HG03558 (cell line): ENCODE results near the gene SSU72.
"Not testable (repeated sequence)": the region's sequence is repeated elsewhere in the genome, so short reads cannot be mapped to it uniquely, and the experiment has no call there.

Source experiments
- ATAC-seq: cut with Tn5 transposase; IDR thresholded peaks from one replicate; pipeline ENCODE4 v1.9.1; 2021; ENCODE audit warnings: moderate number of reproducible peaks; ENCODE audit not compliant: unreplicated experiment; ENCODE audit errors: extremely low read depth

SSU72 gene

DNA sequence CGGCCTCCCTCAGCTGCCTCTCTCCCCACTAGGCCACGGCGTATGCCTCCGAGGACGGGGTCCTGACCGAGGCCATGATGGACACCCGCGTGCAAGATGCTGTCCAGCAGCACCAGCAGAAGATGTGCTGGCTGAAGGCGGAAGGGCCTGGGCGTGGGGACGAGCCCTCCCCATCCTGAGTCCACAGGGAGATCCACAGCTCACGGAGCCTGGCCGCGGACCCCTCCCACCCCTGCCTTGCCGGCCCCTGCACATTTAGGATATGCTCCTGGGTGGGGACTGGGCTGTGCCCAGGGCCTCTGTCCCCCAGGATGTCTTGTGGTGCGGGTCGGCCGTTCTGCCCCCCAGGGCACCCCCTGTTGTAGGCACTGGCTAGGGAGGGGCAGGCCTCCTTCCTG lies 40.8 kb downstream of the SSU72 start:
- not testable (repeated sequence) for ATAC-seq

DNA sequence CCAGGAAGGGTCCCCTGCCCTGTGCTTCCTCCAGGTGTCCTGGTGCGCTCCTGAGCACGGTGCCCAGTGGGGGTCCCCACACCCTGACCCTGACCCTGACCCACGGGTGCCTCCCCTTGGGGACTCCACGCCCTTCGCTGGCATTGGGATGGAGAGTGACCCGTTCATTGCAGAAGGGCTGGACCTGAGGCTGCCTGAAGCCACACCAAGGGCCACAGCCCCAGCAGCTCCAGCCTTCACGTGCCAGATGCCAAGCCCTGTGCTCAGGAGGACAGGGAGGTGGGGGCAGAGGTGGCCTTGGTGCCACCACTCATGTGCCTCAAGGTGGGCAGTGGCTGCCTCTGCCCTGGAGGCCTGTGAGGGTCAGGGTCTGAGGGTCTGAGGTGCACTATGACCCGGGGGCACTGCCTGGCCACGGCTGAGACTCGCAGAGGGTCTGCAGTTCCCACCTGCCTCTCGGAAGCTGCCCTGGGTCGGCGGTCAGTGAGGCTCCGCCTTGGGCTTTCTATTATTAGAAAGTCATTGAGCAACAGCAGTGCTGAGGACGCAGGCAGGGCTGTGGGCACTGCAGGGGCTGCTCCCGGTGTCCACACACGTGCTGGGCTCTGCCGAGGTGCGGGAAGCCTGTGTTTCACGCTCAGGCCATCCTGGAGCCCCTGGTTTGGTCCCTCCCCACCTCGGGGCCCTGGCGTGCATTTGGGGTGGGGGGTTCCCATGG lies 41.3 kb downstream of the SSU72 start:
- not testable (repeated sequence) for ATAC-seq

GRCh38 chr1:1531947-1532346 lies 42.7 kb downstream of the SSU72 start:
- no peak for ATAC-seq

DNA sequence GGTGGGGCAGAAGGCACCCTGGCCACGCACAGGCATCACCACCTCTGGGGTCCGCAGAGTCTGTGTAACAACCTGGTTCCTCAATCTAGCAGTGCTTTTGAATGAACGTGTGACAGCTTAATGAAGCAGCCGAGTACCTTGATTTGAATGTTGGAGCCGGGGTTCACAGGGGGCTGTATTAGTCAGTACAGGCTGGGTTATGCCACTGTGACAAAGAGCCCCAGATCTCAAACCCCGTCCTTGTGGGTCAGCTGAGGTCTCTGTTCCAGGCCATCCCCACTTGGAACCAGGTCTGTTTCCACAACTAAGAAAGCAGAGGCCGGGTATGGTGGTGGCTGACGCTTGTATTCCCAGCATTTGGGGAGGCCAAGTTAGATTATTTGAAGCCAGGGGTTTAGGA lies 44.7 kb downstream of the SSU72 start:
- ATAC-seq: no peak

DNA sequence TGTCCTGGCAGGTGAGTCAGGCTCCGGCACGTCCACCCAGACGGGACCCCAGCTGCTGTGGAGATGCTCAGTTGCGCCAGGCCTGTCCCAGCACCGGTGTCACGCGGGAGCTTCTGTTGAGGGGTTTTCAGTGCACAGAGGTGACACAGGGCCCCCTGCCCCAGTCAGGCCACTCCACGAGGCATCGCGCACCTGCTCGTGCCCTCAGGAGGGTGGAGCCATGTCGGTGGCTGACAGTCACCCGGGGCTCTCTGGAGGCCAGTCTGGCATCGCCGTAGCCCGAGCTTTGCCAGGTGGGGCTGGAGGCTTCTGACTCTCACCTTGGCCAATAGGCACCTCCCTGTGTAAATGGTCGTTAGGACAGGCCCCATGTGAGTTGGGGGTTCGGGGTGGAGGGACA lies 45.3 kb downstream of the SSU72 start:
- ATAC-seq: no peak

- no peak for ATAC-seq
Observed at GRCh38 chr1:1528301-1529267, 46.1 kb downstream of the SSU72 start.

GRCh38 chr1:1527092-1527816 lies 47.4 kb downstream of the SSU72 start:
- ATAC-seq: no peak

GRCh38 chr1:1526476-1526875 lies 48.2 kb downstream of the SSU72 start:
- not testable (repeated sequence) for ATAC-seq

GRCh38 chr1:1524750-1525383 lies 49.8 kb downstream of the SSU72 start:
- not testable (repeated sequence) for ATAC-seq

GRCh38 chr1:1523651-1524050 lies 51.0 kb downstream of the SSU72 start:
- not testable (repeated sequence) for ATAC-seq

GRCh38 chr1:1523226-1523625 lies 51.4 kb downstream of the SSU72 start:
- not testable (repeated sequence) for ATAC-seq

GRCh38 chr1:1522536-1522935 lies 52.1 kb downstream of the SSU72 start:
- ATAC-seq: not testable (repeated sequence)

DNA sequence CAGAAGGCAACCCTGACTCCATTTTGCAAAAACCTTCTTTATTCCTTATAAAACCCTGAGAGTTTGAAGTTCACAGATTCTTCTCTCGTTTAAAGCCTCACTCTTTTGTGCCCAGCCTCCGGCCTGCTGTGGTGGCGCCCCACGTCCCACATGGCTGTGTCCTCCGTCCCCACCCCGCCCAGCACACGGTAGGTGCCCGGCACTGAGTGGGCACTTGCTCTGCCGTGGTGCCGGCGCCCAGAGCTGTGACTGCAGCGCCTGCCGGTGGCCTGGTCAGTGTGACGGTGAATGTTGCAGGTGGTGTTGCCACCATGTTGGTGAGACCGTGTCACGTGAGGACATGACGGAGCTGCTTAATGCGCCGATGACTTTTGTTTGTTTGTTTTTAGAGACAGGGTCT lies 53.3 kb downstream of the SSU72 start:
- no peak for ATAC-seq

- not testable (repeated sequence) for ATAC-seq
Observed at GRCh38 chr1:1519805-1520505, 54.7 kb downstream of the SSU72 start.

- not testable (repeated sequence) for ATAC-seq
Observed at GRCh38 chr1:1518621-1519007, 56.0 kb downstream of the SSU72 start.

GRCh38 chr1:1517973-1518620 lies 56.6 kb downstream of the SSU72 start:
- no peak for ATAC-seq

DNA sequence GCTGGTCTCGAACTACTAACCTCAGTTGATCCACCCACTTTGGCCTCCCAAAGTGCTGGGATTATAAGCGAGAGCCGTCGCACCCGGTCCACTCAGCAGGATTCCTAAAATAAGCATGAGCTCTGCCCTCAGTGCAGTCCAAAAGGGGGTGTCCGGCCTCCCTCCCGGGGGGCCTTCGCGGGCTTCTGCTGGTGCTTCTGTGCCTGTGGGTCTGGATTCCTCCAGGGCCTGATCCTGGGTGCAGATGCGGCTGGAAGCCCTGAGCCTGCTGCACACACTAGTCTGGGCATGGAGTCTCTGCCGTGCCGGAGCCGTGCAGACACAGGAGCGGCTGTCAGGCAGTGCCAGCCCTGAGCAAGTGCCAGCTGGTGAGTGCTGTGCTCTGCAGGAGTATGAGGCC lies 57.7 kb downstream of the SSU72 start:
- not testable (repeated sequence) for ATAC-seq

DNA sequence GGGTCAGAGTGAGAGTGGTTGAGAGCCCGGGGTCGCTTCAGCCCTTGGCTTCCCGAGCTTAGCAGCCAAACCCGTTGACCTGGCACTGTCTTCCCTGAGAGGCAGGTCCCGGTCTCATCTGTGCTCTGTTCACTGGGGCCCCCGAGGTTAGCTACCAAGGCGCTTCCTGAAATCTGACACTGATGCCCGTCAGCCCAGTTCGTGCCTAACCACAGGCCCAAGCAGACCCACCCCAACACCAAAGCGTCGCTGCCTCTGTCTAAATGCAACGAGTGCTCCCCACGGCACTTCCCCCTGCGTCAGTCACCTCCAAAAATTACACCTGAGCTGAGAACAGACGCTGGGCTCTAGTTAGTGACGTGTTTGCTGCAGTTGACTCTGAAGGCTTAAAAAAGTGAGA lies 60.3 kb downstream of the SSU72 start:
- not testable (repeated sequence) for ATAC-seq

GRCh38 chr1:1513675-1514074 lies 61.0 kb downstream of the SSU72 start:
- ATAC-seq: not testable (repeated sequence)
